ENCODE data around the gene SOCS3.

SOCS3 gene

DNA sequence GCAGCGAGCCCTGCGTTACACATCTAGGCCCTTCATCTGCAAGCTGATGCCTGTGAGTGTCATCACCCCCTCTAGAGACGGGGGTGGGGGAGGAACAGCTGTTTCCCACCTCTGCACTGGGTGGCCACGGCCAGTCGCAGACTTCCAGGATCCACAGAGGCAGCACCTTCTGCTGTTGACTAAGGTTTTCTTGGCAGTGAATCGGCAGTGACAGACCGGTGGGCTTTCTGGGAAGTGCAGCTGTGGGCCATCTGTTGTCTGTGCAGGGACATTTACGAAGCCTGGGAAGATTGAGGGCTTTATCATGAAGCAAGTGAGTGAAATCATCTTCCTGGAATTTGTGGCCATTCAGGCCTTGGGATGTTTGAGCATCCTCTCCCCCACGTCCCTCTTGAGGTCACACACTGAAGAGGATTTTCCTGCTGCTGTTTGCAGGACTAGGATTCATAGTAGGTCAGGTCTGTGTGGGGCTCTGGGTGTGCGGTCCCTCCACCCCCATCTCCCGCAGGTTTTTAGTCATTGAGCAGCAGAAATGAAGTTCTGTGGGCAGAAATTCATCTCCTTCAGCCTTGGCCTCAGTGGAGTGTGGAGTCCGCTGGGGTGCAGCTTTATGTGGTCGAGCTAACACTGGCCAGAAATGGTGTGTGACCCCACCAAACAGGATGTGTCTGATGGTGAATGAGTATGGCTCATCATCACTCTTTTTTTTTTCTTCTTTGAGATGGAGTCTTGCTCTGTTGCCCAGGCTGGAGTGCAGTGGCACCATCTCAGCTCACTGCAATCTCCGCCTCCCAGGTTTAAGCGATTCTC lies 30.6 kb upstream of the SOCS3 start:
- DNase-seq (ENCODE audit: low spot score), result peak; percentile 91

DNA sequence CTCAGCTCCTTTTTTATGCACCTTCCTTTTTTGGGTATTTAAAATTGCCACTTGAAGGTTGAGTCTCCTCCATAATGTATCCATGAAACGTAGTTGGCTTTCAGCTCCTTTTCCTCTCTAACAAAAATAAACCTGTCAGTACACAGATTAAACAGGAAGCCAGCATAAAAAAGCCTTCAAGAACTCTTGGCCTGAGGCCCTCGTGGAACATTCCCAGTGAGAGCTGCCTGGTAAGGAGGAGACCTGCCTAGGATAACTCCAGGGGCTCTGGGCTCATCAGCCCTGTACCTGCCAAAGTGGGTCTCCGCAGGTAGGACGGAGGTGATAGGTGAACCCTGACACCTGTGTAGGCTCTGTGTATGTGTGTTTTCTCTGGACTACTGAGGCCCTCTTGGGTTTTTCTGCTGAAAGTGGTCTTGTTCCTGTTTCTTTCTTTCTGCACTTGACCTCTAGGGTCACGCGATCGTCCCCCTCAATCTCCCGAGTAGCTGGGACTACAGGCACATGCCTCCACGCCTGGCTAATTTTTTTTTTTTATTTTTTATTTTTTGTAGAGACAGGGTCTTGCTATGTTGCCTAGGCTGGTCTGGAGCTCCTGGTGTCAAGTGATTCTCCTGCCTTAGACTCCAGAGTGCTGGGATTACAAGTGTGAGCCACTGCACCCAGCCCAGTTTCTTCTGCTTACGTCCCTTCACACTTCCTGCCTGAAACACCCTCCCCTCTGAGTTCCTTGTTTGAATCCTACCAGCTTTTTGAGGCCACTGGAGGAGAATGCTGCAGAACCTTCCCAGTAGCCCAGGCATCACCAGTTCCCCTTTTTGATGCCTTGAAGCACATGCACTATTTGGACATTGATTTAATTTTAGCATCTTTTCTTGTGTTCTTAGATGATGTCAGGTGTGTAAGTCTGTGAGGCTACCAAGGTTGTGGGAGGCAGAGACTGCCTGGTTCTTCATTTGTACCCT lies 28.4 kb upstream of the SOCS3 start:
- no peak for DNase-seq (ENCODE audit: low spot score)

- no peak for DNase-seq (ENCODE audit: low spot score)
These were observed 24.8 kb upstream of the SOCS3 start for GRCh38 chr17:78384479-78385175.

GRCh38 chr17:78383725-78384471 lies 24.0 kb upstream of the SOCS3 start:
- DNase-seq (ENCODE audit: low spot score), result peak; percentile 95

GRCh38 chr17:78381601-78382232 lies 21.8 kb upstream of the SOCS3 start:
- DNase-seq (ENCODE audit: low spot score), result peak; percentile 22

DNA sequence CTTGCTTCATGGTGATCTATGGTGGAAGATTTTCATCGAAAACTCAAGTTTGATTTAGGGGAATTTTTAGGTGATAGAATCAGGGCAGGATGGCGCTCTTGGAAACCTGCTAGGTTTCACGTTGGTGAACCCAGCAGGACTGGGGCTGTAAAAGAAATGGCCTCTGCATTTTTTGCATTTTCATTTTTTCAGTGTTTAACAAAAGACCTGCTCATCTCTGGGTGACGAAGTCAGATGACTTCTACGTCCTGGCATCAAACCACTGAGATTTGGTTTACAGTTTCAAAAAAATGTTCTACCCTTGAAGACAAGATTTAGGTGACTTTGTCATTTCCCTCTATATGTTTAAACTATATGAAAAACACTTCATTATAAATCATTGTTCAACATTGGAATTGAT lies 20.5 kb upstream of the SOCS3 start:
- DNase-seq (ENCODE audit: low spot score), result no peak

GRCh38 chr17:78379131-78379491 lies 19.2 kb upstream of the SOCS3 start:
- peak; percentile 49 for DNase-seq (ENCODE audit: low spot score)

DNA sequence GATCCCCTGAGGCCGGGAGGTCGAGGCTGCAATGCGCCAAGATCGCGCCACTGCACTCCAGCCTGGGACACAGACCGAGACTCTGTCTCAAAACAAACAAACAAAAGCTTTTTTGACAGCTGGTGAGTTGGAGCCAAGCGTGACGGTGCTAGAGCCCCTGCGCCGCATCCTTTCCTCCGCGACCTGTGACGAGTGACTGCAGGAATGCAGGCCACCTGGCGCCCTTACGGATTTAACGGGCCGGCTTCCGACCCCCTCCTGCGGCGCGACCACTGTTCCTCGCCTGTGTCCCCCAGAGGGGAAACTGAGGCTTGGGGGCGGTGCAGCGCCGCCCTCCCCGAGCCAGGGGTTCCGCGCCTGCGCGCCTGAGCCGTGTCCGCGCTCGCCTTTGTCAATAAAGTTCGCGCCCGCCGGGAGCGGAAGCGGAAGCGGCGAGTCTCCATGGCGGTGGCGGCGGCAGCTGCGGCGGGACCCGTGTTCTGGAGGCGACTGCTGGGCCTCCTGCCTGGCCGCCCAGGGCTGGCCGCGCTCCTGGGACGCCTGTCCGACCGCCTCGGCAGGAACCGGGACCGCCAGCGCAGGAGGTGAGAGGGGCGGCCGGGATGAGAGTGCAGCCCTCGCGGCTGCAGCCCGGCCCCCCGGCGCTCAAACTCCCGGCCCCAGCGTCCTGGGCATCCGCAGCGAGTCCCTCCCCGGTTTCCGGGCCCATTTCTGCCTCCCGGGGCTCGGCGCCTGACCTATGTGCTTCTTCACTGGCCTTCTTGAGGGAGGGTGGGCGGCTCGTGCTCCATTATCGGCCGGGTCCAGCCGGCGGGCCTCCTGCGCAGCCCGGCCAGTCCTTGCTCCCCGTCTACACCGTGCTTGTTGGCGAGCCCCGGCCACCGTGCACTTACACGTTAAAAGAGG lies 18.6 kb upstream of the SOCS3 start, which contains the start of gene PGS1:
Gene PGS1, plus strand, starts transcription at position 425 of the 906 bp plus-strand sequence. Its CDS starts 17 bp downstream, at position 442.
- DNase-seq (ENCODE audit: low spot score), result peak; percentile 74

DNA sequence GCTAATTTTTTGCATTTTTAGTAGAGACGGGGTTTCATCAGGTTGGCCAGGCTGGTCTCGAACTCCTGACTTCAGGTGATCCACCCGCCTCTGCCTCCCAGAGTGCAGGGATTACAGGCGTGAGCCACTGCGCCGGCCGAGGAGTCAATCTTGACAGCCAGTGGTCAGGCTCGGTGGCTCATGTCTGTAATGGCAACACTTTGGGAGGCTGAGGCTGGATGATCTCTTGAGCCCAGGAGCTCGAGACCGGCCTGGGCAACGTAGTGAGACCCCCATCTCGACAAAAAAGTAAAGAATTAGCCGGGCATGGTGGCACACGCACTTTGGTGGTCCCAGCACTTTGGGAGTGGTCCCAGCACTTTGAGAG lies 18.0 kb upstream of the SOCS3 start:
- DNase-seq (ENCODE audit: low spot score), result no peak

GRCh38 chr17:78376161-78376560 lies 16.3 kb upstream of the SOCS3 start:
- no peak for DNase-seq (ENCODE audit: low spot score)

- DNase-seq (ENCODE audit: low spot score), result peak; percentile 83
These were observed 15.7 kb upstream of the SOCS3 start for GRCh38 chr17:78375401-78376151.

GRCh38 chr17:78374631-78375274 lies 14.9 kb upstream of the SOCS3 start:
- peak; percentile 62 for DNase-seq (ENCODE audit: low spot score)

GRCh38 chr17:78374189-78374588 lies 14.3 kb upstream of the SOCS3 start:
- no peak for DNase-seq (ENCODE audit: low spot score)

DNA sequence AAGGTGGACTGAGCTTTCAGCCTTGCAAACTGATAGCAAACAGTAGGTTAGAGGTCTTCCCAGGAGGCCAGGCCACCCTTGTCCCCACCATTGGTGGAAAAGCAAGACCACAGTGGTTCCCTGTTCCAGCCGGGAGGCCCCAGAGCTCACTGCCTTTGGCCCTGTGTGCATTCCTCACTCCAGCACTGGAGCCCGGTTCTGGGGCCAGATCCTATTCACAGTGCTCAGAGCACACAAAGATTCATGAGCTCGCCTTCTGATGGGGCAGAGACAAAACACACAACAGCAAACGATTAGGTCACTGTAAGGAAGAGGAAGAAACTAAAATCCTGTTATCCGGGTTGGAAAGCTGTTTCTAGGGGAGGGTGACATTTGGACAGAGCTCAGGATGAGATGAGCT lies 13.0 kb upstream of the SOCS3 start:
- DNase-seq (ENCODE audit: low spot score), result no peak

DNA sequence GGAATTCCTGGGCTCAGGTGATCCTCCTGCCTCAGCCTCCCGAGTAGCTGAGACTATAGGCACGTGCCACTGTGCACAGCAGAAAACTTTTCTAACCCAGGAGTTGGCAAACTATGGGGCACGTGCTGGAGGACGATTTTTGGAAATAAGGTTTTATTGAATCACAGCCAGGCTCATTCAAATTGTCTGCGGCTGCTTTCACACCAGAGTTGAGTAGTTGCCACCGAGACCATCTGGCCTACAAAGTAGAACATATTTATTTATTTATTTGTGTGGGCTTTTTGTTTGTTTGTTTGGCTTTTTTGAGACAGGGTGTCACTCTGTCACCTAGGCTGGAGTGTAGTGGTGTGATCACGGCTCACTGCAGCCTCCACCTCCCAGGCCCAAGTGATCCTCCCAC lies 11.2 kb upstream of the SOCS3 start:
- DNase-seq (ENCODE audit: low spot score), result no peak

- no peak for DNase-seq (ENCODE audit: low spot score)
These were observed 10.0 kb upstream of the SOCS3 start for GRCh38 chr17:78369791-78370381.

DNA sequence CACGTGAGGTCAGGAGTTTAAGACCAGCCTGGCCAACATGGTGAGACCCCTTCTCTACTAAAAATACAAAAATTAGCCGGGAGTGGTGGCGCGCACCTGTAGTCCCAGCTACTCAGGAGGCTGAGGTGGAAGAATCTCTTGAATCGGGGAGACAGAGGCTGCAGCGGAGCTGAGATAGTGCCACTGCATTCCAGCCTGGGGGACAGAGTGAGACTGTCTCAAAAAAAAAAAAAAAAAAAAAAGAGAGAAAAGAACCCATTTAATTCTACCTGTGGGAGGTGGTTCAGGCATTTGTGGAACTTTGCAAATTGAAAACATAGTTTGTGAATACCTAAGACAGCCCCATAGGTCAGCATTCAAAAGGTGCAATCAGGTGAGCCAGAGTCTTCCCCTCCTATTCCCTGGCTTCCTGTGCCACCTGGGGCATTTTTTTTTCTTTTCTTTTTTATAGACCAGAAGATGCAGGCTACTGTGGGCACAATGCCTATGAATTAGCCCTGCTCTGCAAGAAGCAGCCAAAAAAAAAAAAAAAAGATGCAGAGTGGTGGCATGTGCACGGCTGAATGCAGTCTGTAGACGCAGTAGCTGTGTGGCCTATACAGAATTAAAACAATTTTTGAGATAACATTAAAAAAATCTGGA lies 9.1 kb upstream of the SOCS3 start:
- no peak for DNase-seq (ENCODE audit: low spot score)

GRCh38 chr17:78368348-78368747 lies 8.5 kb upstream of the SOCS3 start:
- no peak for DNase-seq (ENCODE audit: low spot score)
